Measurements from ENCODE around the gene RPL35.

DNA sequence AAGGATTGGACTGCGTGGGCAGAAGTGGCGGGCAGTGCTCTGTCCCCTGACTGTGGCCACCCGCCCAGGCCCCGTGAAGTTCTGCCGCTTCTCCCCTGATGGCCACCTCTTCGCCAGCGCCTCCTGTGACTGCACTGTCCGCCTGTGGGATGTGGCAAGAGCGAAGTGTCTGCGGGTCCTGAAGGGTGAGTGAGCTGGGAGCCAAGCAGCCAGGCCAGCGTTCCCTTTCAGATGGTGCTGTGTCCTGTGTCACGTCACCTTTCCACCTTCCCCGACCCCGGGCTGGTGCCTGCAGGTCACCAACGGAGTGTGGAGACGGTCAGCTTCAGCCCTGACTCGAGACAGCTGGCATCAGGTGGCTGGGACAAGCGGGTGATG is 6.2 kb downstream of the RPL35 start:
- no peak for TF ChIP-seq EZH2 (IDR thresholded peaks at IDR 0.05; ENCODE audit: low read length)
- TF ChIP-seq, protein P1, sequence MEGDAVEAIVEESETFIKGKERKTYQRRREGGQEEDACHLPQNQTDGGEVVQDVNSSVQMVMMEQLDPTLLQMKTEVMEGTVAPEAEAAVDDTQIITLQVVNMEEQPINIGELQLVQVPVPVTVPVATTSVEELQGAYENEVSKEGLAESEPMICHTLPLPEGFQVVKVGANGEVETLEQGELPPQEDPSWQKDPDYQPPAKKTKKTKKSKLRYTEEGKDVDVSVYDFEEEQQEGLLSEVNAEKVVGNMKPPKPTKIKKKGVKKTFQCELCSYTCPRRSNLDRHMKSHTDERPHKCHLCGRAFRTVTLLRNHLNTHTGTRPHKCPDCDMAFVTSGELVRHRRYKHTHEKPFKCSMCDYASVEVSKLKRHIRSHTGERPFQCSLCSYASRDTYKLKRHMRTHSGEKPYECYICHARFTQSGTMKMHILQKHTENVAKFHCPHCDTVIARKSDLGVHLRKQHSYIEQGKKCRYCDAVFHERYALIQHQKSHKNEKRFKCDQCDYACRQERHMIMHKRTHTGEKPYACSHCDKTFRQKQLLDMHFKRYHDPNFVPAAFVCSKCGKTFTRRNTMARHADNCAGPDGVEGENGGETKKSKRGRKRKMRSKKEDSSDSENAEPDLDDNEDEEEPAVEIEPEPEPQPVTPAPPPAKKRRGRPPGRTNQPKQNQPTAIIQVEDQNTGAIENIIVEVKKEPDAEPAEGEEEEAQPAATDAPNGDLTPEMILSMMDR (optimal IDR thresholded peaks at IDR 0.05 in 1 of 3, IDR thresholded peaks at IDR 0.05 in 1 of 3, conservative IDR thresholded peaks at IDR 0.05 in 1 of 3; ENCODE audit: extremely low read depth in 1 of 3, insufficient read depth in 2 of 3, low read length in 3 of 3), result no peak
